HCT116 (cell line): ENCODE measurements around the gene ZBTB38. TPM values are rescaled to one million over a fixed set of nuclear protein-coding genes. Genes with fewer than 3 reads are reported as not detected.

ENCODE experiments used
- ATAC-seq: fragments of 200-7000 bp; cut with Tn5 transposase; 2 replicates; pipeline ENCODE4 v1.9.1; 2020; ENCODE audit warnings: mild to moderate bottlenecking, moderate library complexity
- BruUV-seq: library from RNA; stranded (reverse); fragments of 400-500 nt; replicated peaks from 2 replicates; lab custom pipeline; 2021; lab: Mats Ljungman, UMichigan
- CTCF ChIA-PET: fragments of 300-600 bp; sonication (Branson Sonifier 250); formaldehyde crosslinking; loops from one replicate; lab custom pipeline; 2021; ENCODE audit warnings: antibody characterized with exemption; lab: Charles Lee
- POLR2A ChIA-PET: fragments of 300-600, 350-600 bp; sonication (Branson Sonifier 250); formaldehyde crosslinking; loops from one replicate; lab custom pipeline; 2021; ENCODE audit warnings: antibody characterized with exemption; lab: Charles Lee
- RAD21 ChIA-PET, 2 experiments: fragments of 300-600 bp; sonication (Branson Sonifier 250); formaldehyde crosslinking; loops; one replicate each; lab custom pipeline; 2023; ENCODE audit warnings: low total read pairs in 2 of 2; ENCODE audit not compliant: uncharacterized antibody in 2 of 2, unreplicated experiment in 2 of 2, low non-redundant PET in 1 of 2; lab: Charles Lee
- DNase-seq: peaks from one replicate; pipeline ENCODE4 v3.0.0-alpha.2; 2010; ENCODE audit warnings: low read depth, low spot score
- H2AFZ ChIP-seq: fragments of 200-600 bp; shearing (Covaris generic), sonication (generic); 2 replicates; pipeline ENCODE4 v1.6.1; 2017; ENCODE audit warnings: low read depth, mixed run types, mixed read lengths, antibody characterized with exemption, low read length; ENCODE audit not compliant: poor library complexity, severe bottlenecking
- H3K27ac ChIP-seq: 2 replicates; pipeline ENCODE4 v1.5.1; 2012; ENCODE audit warnings: low read depth, low read length
- H3K27me3 ChIP-seq: fragments of 200-600 bp; sonication (generic); 2 replicates; pipeline ENCODE4 v1.6.1; 2016; ENCODE audit warnings: mixed run types, low read length, mixed read lengths; ENCODE audit not compliant: insufficient read depth
- H3K36me3 ChIP-seq, 2 experiments: fragments of 200-500 bp in 1 of 2; fragments of 200-600 bp in 1 of 2; sonication (Bioruptor generic) in 1 of 2; sonication (generic) in 1 of 2; 2 replicates each; pipeline versions ENCODE4 v1.5.1 to v1.6.1; 2014 to 2016; ENCODE audit warnings: low read length in 2 of 2, inconsistent platforms in 1 of 2, mixed read lengths in 1 of 2, mixed run types in 1 of 2; ENCODE audit not compliant: insufficient read depth in 2 of 2, control insufficient read depth in 1 of 2
- H3K4me1 ChIP-seq, 2 experiments: fragments of 200-600 bp in 1 of 2; sonication (generic) in 1 of 2; 2 replicates each; pipeline versions ENCODE4 v1.5.1 to v1.6.1; 2012 to 2017; ENCODE audit warnings: low read length in 2 of 2, inconsistent platforms in 1 of 2, mild to moderate bottlenecking in 1 of 2, mixed read lengths in 1 of 2, mixed run types in 1 of 2, moderate library complexity in 1 of 2; ENCODE audit not compliant: insufficient read depth in 2 of 2, control insufficient read depth in 1 of 2
- H3K4me2 ChIP-seq: fragments of 200-600 bp; sonication (generic); 2 replicates; pipeline ENCODE4 v1.6.1; 2017; ENCODE audit warnings: mixed run types, low read length, mixed read lengths
- H3K4me3 ChIP-seq, 2 experiments: fragments of 200-600 bp in 1 of 2; sonication (generic) in 1 of 2; replicated peaks in 1 of 2; 2 replicates each; pipeline ENCODE4 v1.5.1; 2011 to 2016; ENCODE audit warnings: low read length in 2 of 2, control low read depth in 1 of 2, low read depth in 1 of 2, mild to moderate bottlenecking in 1 of 2, mixed read lengths in 1 of 2, mixed run types in 1 of 2
- H3K79me2 ChIP-seq: fragments of 200-600 bp; sonication (generic); 2 replicates; pipeline ENCODE4 v1.6.1; 2017; ENCODE audit warnings: mild to moderate bottlenecking, mixed run types, low read length, moderate library complexity, mixed read lengths; ENCODE audit not compliant: insufficient read depth
- H3K9ac ChIP-seq: fragments of 200-600 bp; sonication (generic); 2 replicates; pipeline ENCODE4 v1.6.1; 2016; ENCODE audit warnings: low read length, mixed read lengths
- H3K9me2 ChIP-seq: fragments of 200-600 bp; sonication (generic), shearing (Covaris generic); 2 replicates; pipeline ENCODE4 v1.6.1; 2017; ENCODE audit warnings: mixed run types, mild to moderate bottlenecking, moderate library complexity; ENCODE audit not compliant: insufficient read depth
- H3K9me3 ChIP-seq, 2 experiments: fragments of 200-500 bp in 1 of 2; fragments of 200-600 bp in 1 of 2; sonication (Bioruptor generic) in 1 of 2; sonication (generic) in 1 of 2; 2 replicates each; pipeline ENCODE4 v1.6.1; 2014 to 2017; ENCODE audit warnings: low read length in 2 of 2, mixed read lengths in 2 of 2, inconsistent platforms in 1 of 2, low read depth in 1 of 2, mild to moderate bottlenecking in 1 of 2, mixed run types in 1 of 2, moderate library complexity in 1 of 2; ENCODE audit not compliant: control insufficient read depth in 1 of 2, insufficient read depth in 1 of 2
- H4K20me1 ChIP-seq: fragments of 200-600 bp; sonication (generic), shearing (Covaris generic); 2 replicates; pipeline ENCODE4 v1.6.1; 2017; ENCODE audit warnings: mixed run types, mild to moderate bottlenecking, moderate library complexity; ENCODE audit not compliant: insufficient read depth
- ATF3 ChIP-seq: IDR thresholded peaks from 2 replicates; pipeline ENCODE4 v1.6.1; 2012
- CBX3 ChIP-seq: IDR thresholded peaks from 2 replicates; pipeline ENCODE4 v1.6.1; 2012; ENCODE audit warnings: low read depth
- CEBPB ChIP-seq: IDR thresholded peaks from 2 replicates; pipeline ENCODE4 v1.6.1; 2012; ENCODE audit warnings: low read depth
- CTCF ChIP-seq, 3 experiments: fragments of 200-600 bp in 1 of 3; sonication (generic) in 1 of 3; IDR thresholded peaks in 2 of 3; conservative IDR thresholded peaks in 1 of 3; 2 replicates each; pipeline ENCODE4 v1.5.1; 2012 to 2017; ENCODE audit warnings: low read depth in 2 of 3, low read length in 2 of 3, antibody characterized with exemption in 1 of 3, borderline replicate concordance in 1 of 3, control low read depth in 1 of 3, mild to moderate bottlenecking in 1 of 3, mixed read lengths in 1 of 3, mixed run types in 1 of 3, moderate library complexity in 1 of 3; ENCODE audit not compliant: insufficient read depth in 1 of 3
- ELF1 ChIP-seq: IDR thresholded peaks from 2 replicates; pipeline ENCODE4 v1.6.1; 2012; ENCODE audit warnings: low read depth, borderline replicate concordance
- EZH2phosphoT487 ChIP-seq: fragments of 200-600 bp; IDR thresholded peaks from 2 replicates; pipeline ENCODE4 v1.6.1; 2018; ENCODE audit warnings: antibody characterized with exemption, borderline replicate concordance
- FOSL1 ChIP-seq: IDR thresholded peaks from 2 replicates; pipeline ENCODE4 v1.6.1; 2012; ENCODE audit warnings: low read depth
- JUND ChIP-seq: IDR thresholded peaks from 2 replicates; pipeline ENCODE4 v1.6.1; 2012
- MAX ChIP-seq: IDR thresholded peaks from 2 replicates; pipeline ENCODE4 v1.6.1; 2012
- POLR2A ChIP-seq: IDR thresholded peaks from 2 replicates; pipeline ENCODE4 v1.7.0; 2011; ENCODE audit warnings: borderline replicate concordance; ENCODE audit not compliant: insufficient read depth, insufficient read length; ENCODE audit errors: extremely low read depth
- RAD21 ChIP-seq: IDR thresholded peaks from 2 replicates; pipeline ENCODE4 v1.6.1; 2012; ENCODE audit warnings: low read depth, mild to moderate bottlenecking
- REST ChIP-seq: IDR thresholded peaks from 2 replicates; pipeline ENCODE4 v1.6.1; 2012; ENCODE audit warnings: low read depth
- SP1 ChIP-seq: IDR thresholded peaks from 2 replicates; pipeline ENCODE4 v1.6.1; 2012; ENCODE audit warnings: low read depth
- SRF ChIP-seq: IDR thresholded peaks from 2 replicates; pipeline ENCODE4 v1.6.1; 2012; ENCODE audit warnings: low read depth
- TCF7L2 ChIP-seq: IDR thresholded peaks from 2 replicates; pipeline ENCODE4 v1.7.0; 2011; ENCODE audit warnings: borderline replicate concordance, inconsistent platforms; ENCODE audit not compliant: insufficient read depth, insufficient read length; ENCODE audit errors: extremely low read depth
- YY1 ChIP-seq: IDR thresholded peaks from 2 replicates; pipeline ENCODE4 v1.6.1; 2011; ENCODE audit warnings: low read length, low read depth, moderate library complexity, mild to moderate bottlenecking; ENCODE audit not compliant: insufficient replicate concordance; ENCODE audit errors: extremely low read depth
- ZBTB33 ChIP-seq: IDR thresholded peaks from 2 replicates; pipeline ENCODE4 v1.6.1; 2011; ENCODE audit warnings: mild to moderate bottlenecking, low read length, moderate library complexity; ENCODE audit not compliant: insufficient replicate concordance; ENCODE audit errors: extremely low read depth
- ZNF274 ChIP-seq: fragments of 200-500 bp; sonication (Bioruptor generic); IDR thresholded peaks from 2 replicates; pipeline ENCODE4 v1.6.1; 2014; ENCODE audit warnings: mild to moderate bottlenecking, low read depth, low read length, inconsistent platforms
- intact Hi-C: fragments of 100-400 bp; cut with micrococcal nuclease; formaldehyde crosslinking; loops from 2 replicates; pipeline ENCODE4 v1.10.0; 2022
- total RNA-seq: library from RNA; stranded (reverse); gene quantifications from one replicate; pipeline ENCODE4 v1.2.1, GENCODE V29; 2021; ENCODE audit not compliant: unreplicated experiment

Gene ZBTB38
- total RNA-seq, 1 experiment from 2014 or later: 33.5 TPM

GRCh38 chr3:141400073-141400971 is 32.0 kb downstream of the ZBTB38 start:
- no peak overlapping the region for H3K27ac ChIP-seq
- no peaks in the 10 kb centered on the region for H4K20me1 ChIP-seq
- ChIA-PET POLR2A (interaction anchor here (1.5 kb wide), 1 partner anchor 16 kb away, joined by 3 read pairs; no protein-coding TSS in a partner anchor), RAD21 (no interaction called here), CTCF (interaction anchor here (2.2 kb wide), 1 partner anchor 40 kb away, joined by 4 read pairs; no protein-coding TSS in a partner anchor)
- H3K36me3 ChIP-seq: peaks cover 0 to 20% of the 10 kb centered on the region in 2 experiments; a peak in 1 of 4 replicates
- H3K9ac ChIP-seq: no peak overlapping the region
- no peak overlapping the region for H3K4me2 ChIP-seq
- ATAC-seq (no peak), DNase-seq (no peak)
- H3K79me2 ChIP-seq: 0 out of 2 replicates have a peak, but pooled peaks cover 3% of the 10 kb centered on the region
- intact Hi-C loops: no loop called here
- H3K4me1 ChIP-seq: peaks cover 10 to 23% of the 10 kb centered on the region in 2 experiments
- H3K9me2 ChIP-seq: no peaks in the 10 kb centered on the region
- no peak overlapping the region for H3K4me3 ChIP-seq
- no TSS peak for BruUV-seq
- H3K9me3 ChIP-seq: no peaks in the 10 kb centered on the region; a peak in 1 of 4 replicates
- no peaks in the 10 kb centered on the region for H3K27me3 ChIP-seq
- H2AFZ ChIP-seq: no peak overlapping the region
- TF ChIP-seq POLR2A (no peak), JUND (no peak), ATF3 (no peak), EZH2phosphoT487 (no peak), CBX3 (no peak), SP1 (no peak), YY1 (no peak), ELF1 (no peak), FOSL1 (no peak), TCF7L2 (no peak), RAD21 (no peak), CEBPB (no peak), CTCF (IDR thresholded peaks at IDR 0.05 in 2 of 3, conservative IDR thresholded peaks at IDR 0.05 in 1 of 3; ENCODE audit: borderline replicate concordance in 1 of 3, insufficient read depth in 1 of 3, low read depth in 2 of 3, low read length in 2 of 3) (no peak), REST (no peak), MAX (no peak), SRF (no peak), ZNF274 (no peak), ZBTB33 (no peak)
